ENCODE measurements around the gene UPK3BL2.
"Not testable (repeated sequence)": the region's sequence is repeated elsewhere in the genome, so short reads cannot be mapped to it uniquely, and the experiment has no call there.

- not testable (repeated sequence) for TF ChIP-seq POLR2A, POLR2AphosphoS5, POU2F2, SPI1, TAF1 (IDR thresholded peaks at IDR 0.05; ENCODE audit: low read depth, low read length)
Observed at GRCh38 chr7:102498321-102498720, 45.2 kb downstream of the UPK3BL2 start.

Data from GM12891 (cell line).